K562 treated with DMSO at 1 percent for 48 hours (cell line): ENCODE data around the gene TRMT6. TPM values are rescaled to one million over a fixed set of nuclear protein-coding genes. Genes with fewer than 3 reads are reported as not detected.

Source experiments
- total RNA-seq: library from RNA; unstranded; fragments of 300-600 nt; gene quantifications from 2 replicates; pipeline ENCODE4 v1.2.3, GENCODE V29; 2022; ENCODE audit warnings: low replicate concordance; ENCODE audit errors: extremely low read depth

Gene TRMT6
- total RNA-seq, result not detected in 2 replicates

GRCh38 chr20:5950271-5951031, at the start of gene TRMT6, which contains the start of gene MCM8:
Gene TRMT6 (minus strand): TSS chr20:5950533. CDS start chr20:5950405, 128 bp downstream.
Gene MCM8 (plus strand): TSS chr20:5950652. CDS start chr20:5952016, 1,364 bp downstream.

Other genes with a start within 250 kb of the TRMT6 start
- not detected in 2 replicates for gene SHLD1, start 200.1 kb downstream of the TRMT6 start, total RNA-seq
- gene CHGB, start 39.0 kb downstream of the TRMT6 start, total RNA-seq, result not detected in 2 replicates
- not detected in 2 replicates for gene MCM8, start 119 bp upstream of the TRMT6 start, total RNA-seq
- gene CRLS1, start 55.6 kb upstream of the TRMT6 start, total RNA-seq, result not detected in 2 replicates
- not detected in 2 replicates for gene LRRN4, start 103.5 kb upstream of the TRMT6 start, total RNA-seq
- gene FERMT1, start 172.5 kb upstream of the TRMT6 start, total RNA-seq, result not detected in 2 replicates